HepG2 (cell line): ENCODE data around the gene CUL9. TPM values are rescaled to one million over a fixed set of nuclear protein-coding genes. Genes with fewer than 3 reads are reported as not detected.
A peak's percentile ranks its signal among the peaks of the same experiment; 100 is the strongest.

Source experiments
- ARNTL ChIP-seq: sonication (generic); formaldehyde crosslinking; IDR thresholded peaks from 2 replicates; pipeline ENCODE4 v1.4.0; 2020; ENCODE audit warnings: mild to moderate bottlenecking, missing genetic modification reagents
- KDM2A ChIP-seq: sonication (generic); formaldehyde crosslinking; IDR thresholded peaks from 2 replicates; pipeline ENCODE4 v1.4.0; 2020; ENCODE audit warnings: low read depth, missing genetic modification reagents, borderline replicate concordance
- MXI1 ChIP-seq: IDR thresholded peaks from 3 replicates; pipeline ENCODE4 v1.6.1; 2012; ENCODE audit warnings: low read depth, low read length, inconsistent platforms, borderline replicate concordance
- NR1H2 ChIP-seq: sonication (generic); formaldehyde crosslinking; IDR thresholded peaks from 2 replicates; pipeline ENCODE4 v1.8.1; 2022; ENCODE audit warnings: low read depth, missing genetic modification reagents, borderline replicate concordance
- ZNF605 ChIP-seq: sonication (generic); formaldehyde crosslinking; IDR thresholded peaks from 2 replicates; pipeline ENCODE4 v1.8.0; 2022; ENCODE audit warnings: mild to moderate bottlenecking, missing genetic modification reagents
- ZNF75D ChIP-seq: sonication (generic); formaldehyde crosslinking; IDR thresholded peaks from 2 replicates; pipeline ENCODE4 v1.8.1; 2023; ENCODE audit warnings: missing genetic modification reagents, mild to moderate bottlenecking, borderline replicate concordance
- ZNF780A ChIP-seq: sonication (generic); formaldehyde crosslinking; IDR thresholded peaks from 2 replicates; pipeline ENCODE4 v1.8.0; 2022; ENCODE audit warnings: mild to moderate bottlenecking, missing genetic modification reagents, moderate library complexity
- ZNF790 ChIP-seq: sonication (generic); formaldehyde crosslinking; IDR thresholded peaks from 2 replicates; pipeline ENCODE4 v1.8.0; 2022; ENCODE audit warnings: missing genetic modification reagents, mild to moderate bottlenecking, borderline replicate concordance
- ZSCAN29 ChIP-seq: sonication (generic); formaldehyde crosslinking; conservative IDR thresholded peaks from 2 replicates; pipeline ENCODE4 v1.4.0; 2020; ENCODE audit warnings: mild to moderate bottlenecking, missing genetic modification reagents
- polyA plus RNA-seq, 8 experiments: library from polyadenylated mRNA; depleted of rRNA in 3 of 8; stranded (reverse) in 7 of 8; unstranded in 1 of 8; fragments of >200 nt; fragmentation: Illumina TruSeq in 4 of 8; extraction: Trizol in 4 of 8; gene quantifications; 2 replicates each; pipeline versions ENCODE4 v1.2.1 to v1.2.3, GENCODE V29; 2011 to 2016; ENCODE audit warnings: low read depth in 4 of 8, missing spikeins in 1 of 8, mixed read lengths in 1 of 8; ENCODE audit not compliant: insufficient read depth in 1 of 8
- total RNA-seq, 5 experiments: library from RNA; depleted of rRNA; stranded (reverse); fragments of >200 nt; fragmentation: Illumina TruSeq; extraction: Trizol; gene quantifications; 2 replicates each; pipeline ENCODE4 v1.2.3, GENCODE V29; 2016; ENCODE audit warnings: low read depth in 1 of 5
- TF ChIP-seq, protein P1 (sequence below): sonication (generic); formaldehyde crosslinking; IDR thresholded peaks from 2 replicates; pipeline ENCODE4 v1.5.1; 2020; ENCODE audit warnings: mild to moderate bottlenecking, missing genetic modification reagents, borderline replicate concordance
- TF ChIP-seq, protein P2 (sequence below): sonication (generic); formaldehyde crosslinking; IDR thresholded peaks from 2 replicates; pipeline ENCODE4 v1.5.0; 2020; ENCODE audit warnings: missing genetic modification reagents
- TF ChIP-seq, protein P3 (sequence below): sonication (generic); formaldehyde crosslinking; IDR thresholded peaks from 2 replicates; pipeline ENCODE4 v1.4.0; 2020; ENCODE audit warnings: low read depth, mild to moderate bottlenecking, missing genetic modification reagents
- TF ChIP-seq, protein P4 (sequence below): sonication (generic); formaldehyde crosslinking; IDR thresholded peaks from 2 replicates; pipeline ENCODE4 v1.8.0; 2022; ENCODE audit warnings: missing genetic modification reagents, mild to moderate bottlenecking, borderline replicate concordance
- TF ChIP-seq, protein P5 (sequence below): sonication (generic); formaldehyde crosslinking; IDR thresholded peaks from 2 replicates; pipeline ENCODE4 v1.9.0; 2022; ENCODE audit warnings: low read depth, missing genetic modification reagents

The CUL9 gene
- total and polyA plus RNA-seq, 2 of the 13 experiments (the other 11 are each of a cell fraction or from before 2014, with no cell fraction given): 11.4 to 13.7 TPM

DNA sequence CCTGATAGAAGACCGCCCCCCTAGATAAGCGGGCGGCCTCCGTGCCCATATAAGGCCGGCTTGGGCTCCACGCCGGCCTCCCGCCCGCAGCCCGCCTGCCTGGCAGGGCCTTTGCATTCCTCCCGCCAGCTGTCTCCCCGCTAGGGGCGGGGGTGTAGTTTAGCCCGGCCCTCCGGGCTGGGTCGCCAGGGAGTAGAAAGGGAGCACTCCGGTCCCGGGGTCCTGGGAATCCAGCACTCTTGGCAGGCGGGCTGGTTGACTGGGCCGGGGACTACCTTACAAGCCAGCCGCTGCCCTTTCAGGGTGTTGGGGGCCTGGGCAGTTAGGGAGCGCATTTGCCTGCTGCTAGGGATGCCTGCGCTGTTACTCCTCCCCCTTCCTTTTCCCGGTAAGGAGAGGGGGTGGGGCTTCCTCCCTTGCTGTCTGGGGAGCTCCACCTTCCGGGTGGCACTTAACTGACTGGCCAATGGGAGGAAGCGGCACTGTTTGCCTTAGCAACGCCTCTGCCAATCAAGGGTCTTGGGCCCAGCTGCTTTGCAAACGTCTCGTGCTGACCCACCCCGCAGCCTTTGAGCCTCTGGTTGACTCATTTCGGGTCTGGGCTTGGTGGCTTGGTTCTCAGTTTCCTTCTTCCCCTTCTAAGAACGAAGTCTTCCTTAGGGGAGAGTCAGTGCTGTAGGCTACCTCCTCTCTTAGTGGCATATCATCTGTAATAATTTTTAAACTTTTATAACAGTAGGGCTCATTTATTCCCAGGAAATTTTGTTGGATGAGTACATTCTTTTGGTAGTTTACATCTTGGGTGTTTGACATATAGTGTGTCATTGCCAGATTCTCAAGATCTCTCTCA lies 7.5 kb upstream of the CUL9 start (continued):
- TF ChIP-seq ZNF780A (CRISPR knock-in tag) (0 out of 2 replicates have a peak, but pooled peaks have one; percentile 59), ARNTL (peak; percentile 84), MXI1 (peak; percentile 95; the same call in 2 of the 3 replicates), KDM2A (CRISPR knock-in tag) (peak; percentile 83), ZNF790 (CRISPR knock-in tag) (no peak), NR1H2 (CRISPR knock-in tag) (no peak), ZSCAN29 (no peak), ZNF605 (CRISPR knock-in tag) (peak; percentile 70; the same call in 1 of the 2 replicates), ZNF75D (CRISPR knock-in tag) (no peak)
- TF ChIP-seq, protein P1, sequence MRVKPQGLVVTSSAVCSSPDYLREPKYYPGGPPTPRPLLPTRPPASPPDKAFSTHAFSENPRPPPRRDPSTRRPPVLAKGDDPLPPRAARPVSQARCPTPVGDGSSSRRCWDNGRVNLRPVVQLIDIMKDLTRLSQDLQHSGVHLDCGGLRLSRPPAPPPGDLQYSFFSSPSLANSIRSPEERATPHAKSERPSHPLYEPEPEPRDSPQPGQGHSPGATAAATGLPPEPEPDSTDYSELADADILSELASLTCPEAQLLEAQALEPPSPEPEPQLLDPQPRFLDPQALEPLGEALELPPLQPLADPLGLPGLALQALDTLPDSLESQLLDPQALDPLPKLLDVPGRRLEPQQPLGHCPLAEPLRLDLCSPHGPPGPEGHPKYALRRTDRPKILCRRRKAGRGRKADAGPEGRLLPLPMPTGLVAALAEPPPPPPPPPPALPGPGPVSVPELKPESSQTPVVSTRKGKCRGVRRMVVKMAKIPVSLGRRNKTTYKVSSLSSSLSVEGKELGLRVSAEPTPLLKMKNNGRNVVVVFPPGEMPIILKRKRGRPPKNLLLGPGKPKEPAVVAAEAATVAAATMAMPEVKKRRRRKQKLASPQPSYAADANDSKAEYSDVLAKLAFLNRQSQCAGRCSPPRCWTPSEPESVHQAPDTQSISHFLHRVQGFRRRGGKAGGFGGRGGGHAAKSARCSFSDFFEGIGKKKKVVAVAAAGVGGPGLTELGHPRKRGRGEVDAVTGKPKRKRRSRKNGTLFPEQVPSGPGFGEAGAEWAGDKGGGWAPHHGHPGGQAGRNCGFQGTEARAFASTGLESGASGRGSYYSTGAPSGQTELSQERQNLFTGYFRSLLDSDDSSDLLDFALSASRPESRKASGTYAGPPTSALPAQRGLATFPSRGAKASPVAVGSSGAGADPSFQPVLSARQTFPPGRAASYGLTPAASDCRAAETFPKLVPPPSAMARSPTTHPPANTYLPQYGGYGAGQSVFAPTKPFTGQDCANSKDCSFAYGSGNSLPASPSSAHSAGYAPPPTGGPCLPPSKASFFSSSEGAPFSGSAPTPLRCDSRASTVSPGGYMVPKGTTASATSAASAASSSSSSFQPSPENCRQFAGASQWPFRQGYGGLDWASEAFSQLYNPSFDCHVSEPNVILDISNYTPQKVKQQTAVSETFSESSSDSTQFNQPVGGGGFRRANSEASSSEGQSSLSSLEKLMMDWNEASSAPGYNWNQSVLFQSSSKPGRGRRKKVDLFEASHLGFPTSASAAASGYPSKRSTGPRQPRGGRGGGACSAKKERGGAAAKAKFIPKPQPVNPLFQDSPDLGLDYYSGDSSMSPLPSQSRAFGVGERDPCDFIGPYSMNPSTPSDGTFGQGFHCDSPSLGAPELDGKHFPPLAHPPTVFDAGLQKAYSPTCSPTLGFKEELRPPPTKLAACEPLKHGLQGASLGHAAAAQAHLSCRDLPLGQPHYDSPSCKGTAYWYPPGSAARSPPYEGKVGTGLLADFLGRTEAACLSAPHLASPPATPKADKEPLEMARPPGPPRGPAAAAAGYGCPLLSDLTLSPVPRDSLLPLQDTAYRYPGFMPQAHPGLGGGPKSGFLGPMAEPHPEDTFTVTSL (CRISPR knock-in tag): no peak
- TF ChIP-seq, protein P2, sequence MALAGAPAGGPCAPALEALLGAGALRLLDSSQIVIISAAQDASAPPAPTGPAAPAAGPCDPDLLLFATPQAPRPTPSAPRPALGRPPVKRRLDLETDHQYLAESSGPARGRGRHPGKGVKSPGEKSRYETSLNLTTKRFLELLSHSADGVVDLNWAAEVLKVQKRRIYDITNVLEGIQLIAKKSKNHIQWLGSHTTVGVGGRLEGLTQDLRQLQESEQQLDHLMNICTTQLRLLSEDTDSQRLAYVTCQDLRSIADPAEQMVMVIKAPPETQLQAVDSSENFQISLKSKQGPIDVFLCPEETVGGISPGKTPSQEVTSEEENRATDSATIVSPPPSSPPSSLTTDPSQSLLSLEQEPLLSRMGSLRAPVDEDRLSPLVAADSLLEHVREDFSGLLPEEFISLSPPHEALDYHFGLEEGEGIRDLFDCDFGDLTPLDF (CRISPR knock-in tag): peak; percentile 59; the same call in 1 of the 2 replicates
- TF ChIP-seq, protein P3, sequence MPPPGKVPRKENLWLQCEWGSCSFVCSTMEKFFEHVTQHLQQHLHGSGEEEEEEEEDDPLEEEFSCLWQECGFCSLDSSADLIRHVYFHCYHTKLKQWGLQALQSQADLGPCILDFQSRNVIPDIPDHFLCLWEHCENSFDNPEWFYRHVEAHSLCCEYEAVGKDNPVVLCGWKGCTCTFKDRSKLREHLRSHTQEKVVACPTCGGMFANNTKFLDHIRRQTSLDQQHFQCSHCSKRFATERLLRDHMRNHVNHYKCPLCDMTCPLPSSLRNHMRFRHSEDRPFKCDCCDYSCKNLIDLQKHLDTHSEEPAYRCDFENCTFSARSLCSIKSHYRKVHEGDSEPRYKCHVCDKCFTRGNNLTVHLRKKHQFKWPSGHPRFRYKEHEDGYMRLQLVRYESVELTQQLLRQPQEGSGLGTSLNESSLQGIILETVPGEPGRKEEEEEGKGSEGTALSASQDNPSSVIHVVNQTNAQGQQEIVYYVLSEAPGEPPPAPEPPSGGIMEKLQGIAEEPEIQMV (CRISPR knock-in tag): 0 out of 2 replicates have a peak, but pooled peaks have one; percentile 41
- TF ChIP-seq, protein P4, sequence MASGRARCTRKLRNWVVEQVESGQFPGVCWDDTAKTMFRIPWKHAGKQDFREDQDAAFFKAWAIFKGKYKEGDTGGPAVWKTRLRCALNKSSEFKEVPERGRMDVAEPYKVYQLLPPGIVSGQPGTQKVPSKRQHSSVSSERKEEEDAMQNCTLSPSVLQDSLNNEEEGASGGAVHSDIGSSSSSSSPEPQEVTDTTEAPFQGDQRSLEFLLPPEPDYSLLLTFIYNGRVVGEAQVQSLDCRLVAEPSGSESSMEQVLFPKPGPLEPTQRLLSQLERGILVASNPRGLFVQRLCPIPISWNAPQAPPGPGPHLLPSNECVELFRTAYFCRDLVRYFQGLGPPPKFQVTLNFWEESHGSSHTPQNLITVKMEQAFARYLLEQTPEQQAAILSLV (CRISPR knock-in tag): no peak; the same call in 1 of the 2 replicates
- TF ChIP-seq, protein P5, sequence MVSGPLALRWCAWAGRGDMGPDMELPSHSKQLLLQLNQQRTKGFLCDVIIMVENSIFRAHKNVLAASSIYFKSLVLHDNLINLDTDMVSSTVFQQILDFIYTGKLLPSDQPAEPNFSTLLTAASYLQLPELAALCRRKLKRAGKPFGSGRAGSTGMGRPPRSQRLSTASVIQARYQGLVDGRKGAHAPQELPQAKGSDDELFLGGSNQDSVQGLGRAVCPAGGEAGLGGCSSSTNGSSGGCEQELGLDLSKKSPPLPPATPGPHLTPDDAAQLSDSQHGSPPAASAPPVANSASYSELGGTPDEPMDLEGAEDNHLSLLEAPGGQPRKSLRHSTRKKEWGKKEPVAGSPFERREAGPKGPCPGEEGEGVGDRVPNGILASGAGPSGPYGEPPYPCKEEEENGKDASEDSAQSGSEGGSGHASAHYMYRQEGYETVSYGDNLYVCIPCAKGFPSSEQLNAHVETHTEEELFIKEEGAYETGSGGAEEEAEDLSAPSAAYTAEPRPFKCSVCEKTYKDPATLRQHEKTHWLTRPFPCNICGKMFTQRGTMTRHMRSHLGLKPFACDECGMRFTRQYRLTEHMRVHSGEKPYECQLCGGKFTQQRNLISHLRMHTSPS (CRISPR knock-in tag): peak; percentile 71; the same call in 1 of the 2 replicates
